Measurements from ENCODE around the gene TM2D3. TPM values are rescaled to one million over a fixed set of nuclear protein-coding genes. Genes with fewer than 3 reads are reported as not detected.

The TM2D3 gene
- total and polyA plus RNA-seq, 2 donors (not counting 1 experiment from before 2014, with no cell fraction given) = 35.5 to 63.5 TPM

DNA sequence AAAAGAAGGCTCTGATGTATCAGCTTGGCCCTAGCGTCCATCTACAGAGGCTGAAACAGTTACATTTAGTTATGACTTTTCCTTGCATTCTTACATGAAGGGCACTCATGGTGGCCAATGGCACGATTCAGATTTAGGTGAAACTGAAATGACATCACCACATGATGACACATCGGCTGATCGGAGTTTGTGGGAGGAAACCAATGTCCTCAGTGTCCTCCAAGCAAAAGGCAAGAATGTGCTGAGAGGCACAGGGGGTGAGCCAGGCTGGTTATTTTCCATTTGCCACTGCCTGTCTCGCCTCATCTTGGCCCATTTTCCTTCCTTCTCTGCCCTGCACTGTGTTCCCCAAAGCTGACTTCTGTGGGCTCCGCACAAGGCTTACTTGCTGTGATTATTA is 37.7 kb upstream of the TM2D3 start:
- Histone ChIP-seq H3K79me2 (ENCODE audit: control insufficient read depth, insufficient read depth, low read length) (no peaks in the 10 kb centered on the region), H3K4me1 (ENCODE audit: control insufficient read depth in 2 of 2, insufficient read depth in 2 of 2, low read length in 2 of 2) (no peaks in the 10 kb centered on the region), H2AFZ (ENCODE audit: insufficient read depth, low read depth, low read length, poor library complexity, severe bottlenecking) (no peak overlapping the region), H3K4me2 (replicated peaks; ENCODE audit: low read depth, low read length, poor library complexity, severe bottlenecking) (no peak overlapping the region), H4K20me1 (ENCODE audit: control insufficient read depth, insufficient read depth, low read length, poor library complexity, severe bottlenecking) (no peaks in the 10 kb centered on the region), H3K27me3 (replicated peaks in 1 of 4; ENCODE audit: control extremely low read depth in 1 of 4, control insufficient read depth in 3 of 4, insufficient read depth in 4 of 4, low read length in 3 of 4) (no peaks in the 10 kb centered on the region), H3K27ac (ENCODE audit: low read length in 2 of 2) (no peak overlapping the region), H3K4me3 (ENCODE audit: control extremely low read depth in 1 of 5, extremely low read depth in 1 of 5, insufficient read depth in 1 of 5, low read depth in 2 of 5, low read length in 4 of 5) (no peak overlapping the region), H3K36me3 (replicated peaks in 1 of 2; ENCODE audit: control extremely low read depth in 1 of 2, control insufficient read depth in 1 of 2, extremely low read depth in 1 of 2, insufficient read depth in 2 of 2, low read length in 1 of 2) (peaks cover 0 to 19% of the 10 kb centered on the region in 2 experiments), H3K9me3 (ENCODE audit: control extremely low read depth in 1 of 3, control insufficient read depth in 2 of 3, insufficient read depth in 1 of 3, low read length in 2 of 3) (peaks cover 0 to 3% (median 0%) of the 10 kb centered on the region in 3 donors), H3K9ac (ENCODE audit: low read length) (no peak overlapping the region)
- TF ChIP-seq, protein P1, sequence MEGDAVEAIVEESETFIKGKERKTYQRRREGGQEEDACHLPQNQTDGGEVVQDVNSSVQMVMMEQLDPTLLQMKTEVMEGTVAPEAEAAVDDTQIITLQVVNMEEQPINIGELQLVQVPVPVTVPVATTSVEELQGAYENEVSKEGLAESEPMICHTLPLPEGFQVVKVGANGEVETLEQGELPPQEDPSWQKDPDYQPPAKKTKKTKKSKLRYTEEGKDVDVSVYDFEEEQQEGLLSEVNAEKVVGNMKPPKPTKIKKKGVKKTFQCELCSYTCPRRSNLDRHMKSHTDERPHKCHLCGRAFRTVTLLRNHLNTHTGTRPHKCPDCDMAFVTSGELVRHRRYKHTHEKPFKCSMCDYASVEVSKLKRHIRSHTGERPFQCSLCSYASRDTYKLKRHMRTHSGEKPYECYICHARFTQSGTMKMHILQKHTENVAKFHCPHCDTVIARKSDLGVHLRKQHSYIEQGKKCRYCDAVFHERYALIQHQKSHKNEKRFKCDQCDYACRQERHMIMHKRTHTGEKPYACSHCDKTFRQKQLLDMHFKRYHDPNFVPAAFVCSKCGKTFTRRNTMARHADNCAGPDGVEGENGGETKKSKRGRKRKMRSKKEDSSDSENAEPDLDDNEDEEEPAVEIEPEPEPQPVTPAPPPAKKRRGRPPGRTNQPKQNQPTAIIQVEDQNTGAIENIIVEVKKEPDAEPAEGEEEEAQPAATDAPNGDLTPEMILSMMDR (IDR thresholded peaks at IDR 0.05) = no peak
- TF ChIP-seq EZH2 (IDR thresholded peaks at IDR 0.05; ENCODE audit: borderline replicate concordance, insufficient read depth, low read depth, low read length, poor library complexity, severe bottlenecking) = no peak
- 97% methylated on average over 5 of the region's 6 CpGs for WGBS (ENCODE audit: insufficient coverage)
- ChIA-PET POLR2A (no interaction called here), CTCF (no interaction called here)
- intact Hi-C loops (cut with micrococcal nuclease) = no loop called here
- H3K27ac Mint-ChIP-seq = no peak overlapping the region
- no peak for DNase-seq
- H3K27me3 Mint-ChIP-seq = no peaks in the 10 kb centered on the region
- peaks cover 4% of the 10 kb centered on the region for H3K4me1 Mint-ChIP-seq
- H3K9me3 Mint-ChIP-seq (ENCODE audit: insufficient read depth) = no peaks in the 10 kb centered on the region
- H3K4me3 Mint-ChIP-seq = no peak overlapping the region
- no peak for ATAC-seq (ENCODE audit: low read depth)

DNA sequence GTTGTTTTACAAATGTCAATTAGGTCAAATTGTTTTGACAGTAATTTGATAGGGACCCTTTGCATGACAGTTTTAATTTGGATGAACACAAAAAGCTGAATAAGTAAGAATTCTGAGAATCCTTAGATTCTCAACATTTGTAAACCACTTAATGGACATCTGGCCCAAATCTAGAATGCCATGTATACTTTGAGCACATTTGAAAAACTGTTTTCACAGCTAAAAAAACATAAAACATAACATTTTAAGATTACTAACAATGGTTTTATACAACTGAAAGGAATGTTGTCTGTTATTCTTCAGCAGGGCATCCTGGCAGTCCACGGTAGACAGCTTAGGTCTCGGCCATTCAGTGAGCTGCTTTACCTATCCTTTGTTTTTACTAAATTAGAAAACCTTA is 34.5 kb upstream of the TM2D3 start:
- H3K9me3 Mint-ChIP-seq (ENCODE audit: insufficient read depth) = no peaks in the 10 kb centered on the region
- Histone ChIP-seq H3K4me1 (ENCODE audit: control insufficient read depth in 2 of 2, insufficient read depth in 2 of 2, low read length in 2 of 2) (no peaks in the 10 kb centered on the region), H3K9ac (ENCODE audit: low read length) (no peak overlapping the region), H4K20me1 (ENCODE audit: control insufficient read depth, insufficient read depth, low read length, poor library complexity, severe bottlenecking) (no peaks in the 10 kb centered on the region), H2AFZ (ENCODE audit: insufficient read depth, low read depth, low read length, poor library complexity, severe bottlenecking) (no peak overlapping the region), H3K4me2 (replicated peaks; ENCODE audit: low read depth, low read length, poor library complexity, severe bottlenecking) (no peak overlapping the region), H3K27me3 (replicated peaks in 1 of 4; ENCODE audit: control extremely low read depth in 1 of 4, control insufficient read depth in 3 of 4, insufficient read depth in 4 of 4, low read length in 3 of 4) (no peaks in the 10 kb centered on the region), H3K9me3 (ENCODE audit: control extremely low read depth in 1 of 3, control insufficient read depth in 2 of 3, insufficient read depth in 1 of 3, low read length in 2 of 3) (no peaks in the 10 kb centered on the region), H3K4me3 (ENCODE audit: control extremely low read depth in 1 of 5, extremely low read depth in 1 of 5, insufficient read depth in 1 of 5, low read depth in 2 of 5, low read length in 4 of 5) (no peak overlapping the region), H3K27ac (ENCODE audit: low read length in 2 of 2) (no peak overlapping the region), H3K36me3 (replicated peaks in 1 of 2; ENCODE audit: control extremely low read depth in 1 of 2, control insufficient read depth in 1 of 2, extremely low read depth in 1 of 2, insufficient read depth in 2 of 2, low read length in 1 of 2) (peaks cover 7 to 23% of the 10 kb centered on the region in 2 experiments), H3K79me2 (ENCODE audit: control insufficient read depth, insufficient read depth, low read length) (no peaks in the 10 kb centered on the region)
- no peak overlapping the region for H3K4me3 Mint-ChIP-seq
- ChIA-PET CTCF (no interaction called here), POLR2A (no interaction called here)
- intact Hi-C loops (cut with micrococcal nuclease) = no loop called here
- H3K27ac Mint-ChIP-seq = no peak overlapping the region
- DNase-seq = no peak
- no CpG with 5 or more reads among the region's 2 CpGs for WGBS (ENCODE audit: insufficient coverage)
- TF ChIP-seq EZH2 (IDR thresholded peaks at IDR 0.05; ENCODE audit: borderline replicate concordance, insufficient read depth, low read depth, low read length, poor library complexity, severe bottlenecking) = no peak
- TF ChIP-seq, protein P1 (IDR thresholded peaks at IDR 0.05) = no peak
- ATAC-seq (ENCODE audit: low read depth) = no peak
- H3K27me3 Mint-ChIP-seq = no peaks in the 10 kb centered on the region
- no peaks in the 10 kb centered on the region for H3K4me1 Mint-ChIP-seq

Measured in B cell (primary cell).